Ishikawa (cell line): ENCODE data around the gene INPP4B.

Source experiments
- CEBPB ChIP-seq: IDR thresholded peaks from 2 replicates; pipeline ENCODE4 v1.6.1; 2012
- CREB1 ChIP-seq: IDR thresholded peaks from 2 replicates; pipeline ENCODE4 v1.6.1; 2012; ENCODE audit warnings: low read depth
- EGR1 ChIP-seq: IDR thresholded peaks from 2 replicates; pipeline ENCODE4 v1.6.1; 2012
- EP300 ChIP-seq: IDR thresholded peaks from 2 replicates; pipeline ENCODE4 v1.6.1; 2012; ENCODE audit warnings: borderline replicate concordance
- FOXM1 ChIP-seq: IDR thresholded peaks from 2 replicates; pipeline ENCODE4 v1.6.1; 2012; ENCODE audit warnings: low read depth, borderline replicate concordance
- MAX ChIP-seq: IDR thresholded peaks from 2 replicates; pipeline ENCODE4 v1.6.1; 2012
- NFIC ChIP-seq: IDR thresholded peaks from 2 replicates; pipeline ENCODE4 v1.6.1; 2012
- RAD21 ChIP-seq: IDR thresholded peaks from 2 replicates; pipeline ENCODE4 v1.6.1; 2012; ENCODE audit warnings: low read depth
- REST ChIP-seq: IDR thresholded peaks from 2 replicates; pipeline ENCODE4 v1.6.1; 2012; ENCODE audit warnings: low read depth, mild to moderate bottlenecking
- TAF1 ChIP-seq: IDR thresholded peaks from 2 replicates; pipeline ENCODE4 v1.6.1; 2012; ENCODE audit warnings: low read depth, mild to moderate bottlenecking
- TCF12 ChIP-seq: IDR thresholded peaks from 2 replicates; pipeline ENCODE4 v1.6.1; 2012; ENCODE audit warnings: low read depth
- TEAD4 ChIP-seq: IDR thresholded peaks from 2 replicates; pipeline ENCODE4 v1.6.1; 2012
- USF1 ChIP-seq: IDR thresholded peaks from 2 replicates; pipeline ENCODE4 v1.6.1; 2012
- YY1 ChIP-seq: IDR thresholded peaks from 2 replicates; pipeline ENCODE4 v1.6.1; 2012; ENCODE audit warnings: low read depth
- ZBTB7A ChIP-seq: IDR thresholded peaks from 2 replicates; pipeline ENCODE4 v1.6.1; 2012; ENCODE audit warnings: low read depth

Gene INPP4B

DNA sequence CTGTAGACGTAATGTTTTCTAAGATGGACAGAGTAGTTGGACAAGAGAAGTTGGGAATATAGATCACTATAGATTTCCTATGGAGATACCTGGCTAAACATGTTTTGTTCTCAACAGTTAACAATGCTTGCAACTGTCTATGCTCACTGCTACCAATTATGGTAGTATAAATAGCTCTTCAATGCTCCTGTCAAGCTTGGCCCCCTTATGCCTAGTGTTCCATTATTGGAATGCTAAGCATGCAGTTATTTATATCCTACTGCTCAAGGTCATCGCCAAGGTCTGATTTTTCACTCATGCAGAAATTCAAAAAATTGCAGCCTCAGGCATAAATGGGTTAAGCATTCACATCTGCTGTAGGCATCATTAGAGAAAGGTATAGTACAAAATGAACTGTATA is 690.8 kb downstream of the INPP4B start:
- TF ChIP-seq TEAD4 (no peak), CREB1 (no peak)

- TF ChIP-seq YY1 (no peak), CEBPB (no peak), EGR1 (no peak), TAF1 (no peak), TCF12 (no peak), MAX (no peak), USF1 (no peak), ZBTB7A (no peak), RAD21 (no peak), CREB1 (no peak), TEAD4 (no peak), REST (no peak), FOXM1 (no peak)
These were observed 695.6 kb downstream of the INPP4B start for GRCh38 chr4:142150483-142150882.

DNA sequence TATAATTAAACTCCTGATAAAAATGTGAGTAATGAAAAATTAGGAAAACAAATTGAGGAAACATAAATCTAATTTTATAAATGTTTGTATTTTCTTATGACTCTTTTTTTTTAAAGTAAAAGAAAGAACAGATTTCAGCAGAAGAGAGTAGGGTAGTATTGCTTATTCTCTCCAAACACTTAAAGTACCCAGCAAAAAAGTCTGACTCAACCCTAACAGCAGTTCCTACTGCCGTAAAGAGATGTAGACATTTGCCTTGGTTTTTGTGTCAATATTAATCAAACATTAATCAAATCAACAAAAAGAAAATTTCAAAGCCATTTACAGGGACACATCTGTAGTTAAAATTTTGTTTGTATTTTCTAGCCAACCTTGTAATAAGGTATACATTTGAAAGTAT is 701.3 kb downstream of the INPP4B start:
- no peak for TF ChIP-seq RAD21
- TF ChIP-seq CREB1, result no peak
- TF ChIP-seq ZBTB7A, result no peak
- TF ChIP-seq TAF1, result no peak
- no peak for TF ChIP-seq FOXM1
- TF ChIP-seq TCF12, result no peak
- no peak for TF ChIP-seq EP300
- TF ChIP-seq EGR1, result no peak
- TF ChIP-seq NFIC, result no peak
- no peak for TF ChIP-seq CEBPB
- no peak for TF ChIP-seq USF1
- no peak for TF ChIP-seq TEAD4
- no peak for TF ChIP-seq YY1
- TF ChIP-seq MAX, result no peak

DNA sequence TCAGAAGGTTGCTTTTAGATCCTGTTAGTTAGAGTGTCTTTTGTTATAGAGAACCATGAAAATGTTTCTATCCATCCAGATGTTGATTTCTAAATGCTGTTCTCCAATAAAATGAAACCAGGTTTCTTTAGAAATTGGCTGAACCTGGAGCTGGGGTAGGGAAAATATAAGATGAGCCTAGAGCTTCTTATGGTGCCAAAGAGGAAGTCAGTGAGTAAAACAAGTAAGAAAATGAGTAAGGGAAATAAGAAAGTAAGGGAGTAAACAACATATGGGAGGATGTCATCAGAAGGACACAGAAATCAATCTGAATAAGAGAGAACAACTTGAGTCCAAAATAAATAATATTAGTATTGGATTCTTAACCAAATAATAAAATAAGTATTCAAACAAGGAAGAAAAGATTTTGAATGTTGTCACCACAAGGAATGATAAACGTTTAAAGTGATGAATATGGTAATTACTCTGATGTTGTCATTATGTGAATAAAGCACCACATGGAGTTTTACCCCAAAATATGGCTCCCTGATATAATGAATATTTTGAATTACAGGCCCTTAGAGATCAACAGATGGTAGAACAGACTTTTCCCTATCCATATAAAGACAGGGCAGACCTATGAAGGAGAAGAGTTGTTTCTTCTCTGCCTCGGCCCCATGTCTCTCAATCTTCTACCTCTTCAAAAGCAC is 703.6 kb downstream of the INPP4B start:
- TF ChIP-seq YY1, result no peak
- TF ChIP-seq ZBTB7A, result no peak
- TF ChIP-seq TCF12, result no peak
- TF ChIP-seq CEBPB, result no peak
- TF ChIP-seq NFIC, result no peak
- no peak for TF ChIP-seq RAD21
- no peak for TF ChIP-seq MAX
- TF ChIP-seq CREB1, result no peak
- no peak for TF ChIP-seq EP300
- TF ChIP-seq USF1, result no peak

- TF ChIP-seq ZBTB7A, result no peak
- no peak for TF ChIP-seq TCF12
- no peak for TF ChIP-seq USF1
- no peak for TF ChIP-seq TEAD4
- no peak for TF ChIP-seq NFIC
- no peak for TF ChIP-seq REST
- no peak for TF ChIP-seq CEBPB
- no peak for TF ChIP-seq TAF1
- TF ChIP-seq EGR1, result no peak
- TF ChIP-seq FOXM1, result no peak
- TF ChIP-seq RAD21, result no peak
- TF ChIP-seq EP300, result no peak
- TF ChIP-seq CREB1, result no peak
- no peak for TF ChIP-seq MAX
- TF ChIP-seq YY1, result no peak
These were observed 704.9 kb downstream of the INPP4B start for GRCh38 chr4:142141224-142141623.
